Neuronal stem cell (in vitro differentiated cells): ENCODE measurements around the gene PLGRKT.
"Not testable (repeated sequence)": the region's sequence is repeated elsewhere in the genome, so short reads cannot be mapped to it uniquely, and the experiment has no call there.

Experiments used
- DNase-seq: peaks from one replicate; pipeline ENCODE4 v3.0.0-alpha.2; 2013; ENCODE audit warnings: low spot score
- H2AFZ ChIP-seq: one replicate; pipeline ENCODE4 v1.6.1; 2013; ENCODE audit warnings: mild to moderate bottlenecking, low read length, inconsistent platforms
- H2AK5ac ChIP-seq: 2 replicates; pipeline ENCODE4 v1.6.1; 2013; ENCODE audit warnings: low read depth, mild to moderate bottlenecking, inconsistent platforms, low read length, moderate library complexity, mixed read lengths
- H2BK120ac ChIP-seq: 2 replicates; pipeline ENCODE4 v1.6.1; 2013; ENCODE audit warnings: low read depth, mild to moderate bottlenecking, inconsistent platforms, low read length, moderate library complexity, mixed read lengths
- H2BK12ac ChIP-seq: one replicate; pipeline ENCODE4 v1.6.1; 2013; ENCODE audit warnings: low read length, inconsistent platforms
- H2BK15ac ChIP-seq: 2 replicates; pipeline ENCODE4 v1.6.1; 2013; ENCODE audit warnings: mild to moderate bottlenecking, low read length, inconsistent platforms, mixed read lengths
- H2BK5ac ChIP-seq: one replicate; pipeline ENCODE4 v1.6.1; 2013; ENCODE audit warnings: inconsistent platforms, mild to moderate bottlenecking, low read length, moderate library complexity
- H3K14ac ChIP-seq: one replicate; pipeline ENCODE4 v1.6.1; 2013; ENCODE audit warnings: low read length, inconsistent platforms
- H3K18ac ChIP-seq: 2 replicates; pipeline ENCODE4 v1.6.1; 2013; ENCODE audit warnings: low read length, inconsistent platforms
- H3K23ac ChIP-seq: 2 replicates; pipeline ENCODE4 v1.6.1; 2013; ENCODE audit warnings: low read depth, mild to moderate bottlenecking, mixed read lengths, low read length, inconsistent platforms; ENCODE audit not compliant: poor library complexity
- H3K27ac ChIP-seq: replicated peaks from 3 replicates; pipeline ENCODE4 v1.5.1; 2013; ENCODE audit warnings: low read length, inconsistent platforms
- H3K27me3 ChIP-seq, 3 experiments: 2 replicates each; pipeline ENCODE4 v1.6.1; 2013; ENCODE audit warnings: low read length in 3 of 3, mild to moderate bottlenecking in 2 of 3, inconsistent platforms in 1 of 3, low read depth in 1 of 3, mixed read lengths in 1 of 3, moderate library complexity in 1 of 3; ENCODE audit not compliant: control insufficient read depth in 3 of 3, insufficient read depth in 3 of 3
- H3K36me3 ChIP-seq, 2 donors: replicated peaks in 1 of 2; 2 replicates each; pipeline ENCODE4 v1.6.1; 2013; ENCODE audit warnings: low read length in 2 of 2; ENCODE audit not compliant: control insufficient read depth in 2 of 2, insufficient read depth in 2 of 2
- H3K4ac ChIP-seq: 2 replicates; pipeline ENCODE4 v1.6.1; 2013; ENCODE audit warnings: inconsistent platforms, mild to moderate bottlenecking, low read length, moderate library complexity
- H3K4me1 ChIP-seq, 2 donors: 1 replicate in 1 of 2; 2 replicates in 1 of 2; pipeline ENCODE4 v1.6.1; 2013; ENCODE audit warnings: low read length in 2 of 2, low read depth in 1 of 2; ENCODE audit not compliant: control insufficient read depth in 2 of 2, insufficient read depth in 1 of 2
- H3K4me2 ChIP-seq: one replicate; pipeline ENCODE4 v1.6.1; 2013; ENCODE audit warnings: mild to moderate bottlenecking, low read length, inconsistent platforms; ENCODE audit not compliant: insufficient read depth, poor library complexity, severe bottlenecking
- H3K4me3 ChIP-seq, 2 donors: 2 replicates each; pipeline ENCODE4 v1.5.1; 2013; ENCODE audit warnings: low read length in 2 of 2, mild to moderate bottlenecking in 2 of 2, inconsistent platforms in 1 of 2, moderate library complexity in 1 of 2
- H3K79me1 ChIP-seq: one replicate; pipeline ENCODE4 v1.6.1; 2013; ENCODE audit warnings: low read depth, mild to moderate bottlenecking, inconsistent platforms, low read length, moderate library complexity
- H3K9ac ChIP-seq: one replicate; pipeline ENCODE4 v1.6.1; 2013; ENCODE audit warnings: mild to moderate bottlenecking, low read depth, low read length, inconsistent platforms; ENCODE audit not compliant: poor library complexity
- H3K9me3 ChIP-seq, 2 donors: replicated peaks in 1 of 2; 2 replicates each; pipeline versions ENCODE3 to v1.6.1; 2013; ENCODE audit warnings: low read length in 2 of 2, mild to moderate bottlenecking in 2 of 2, inconsistent platforms in 1 of 2, low read depth in 1 of 2, mixed read lengths in 1 of 2, moderate library complexity in 1 of 2; ENCODE audit not compliant: control insufficient read depth in 2 of 2, insufficient read depth in 1 of 2
- H4K8ac ChIP-seq: one replicate; pipeline ENCODE4 v1.6.1; 2013; ENCODE audit warnings: low read depth, mild to moderate bottlenecking, inconsistent platforms, low read length, moderate library complexity
- H4K91ac ChIP-seq: one replicate; pipeline ENCODE4 v1.6.1; 2013; ENCODE audit warnings: low read length, low read depth, mild to moderate bottlenecking, inconsistent platforms; ENCODE audit not compliant: poor library complexity
- WGBS, 2 donors: extraction: QIAGEN DNeasy Blood & Tissue Kit; methylation state at CpG; one replicate each; pipeline ENCODE4 v1.1.7; 2013; ENCODE audit warnings: missing lambda C conversion rate in 2 of 2, mixed read lengths in 1 of 2; ENCODE audit not compliant: insufficient read length in 2 of 2, insufficient replicate concordance in 1 of 2; ENCODE audit errors: extremely low coverage in 2 of 2; 5-methylcytosine and 5-hydroxymethylcytosine counted together

The PLGRKT gene

DNA sequence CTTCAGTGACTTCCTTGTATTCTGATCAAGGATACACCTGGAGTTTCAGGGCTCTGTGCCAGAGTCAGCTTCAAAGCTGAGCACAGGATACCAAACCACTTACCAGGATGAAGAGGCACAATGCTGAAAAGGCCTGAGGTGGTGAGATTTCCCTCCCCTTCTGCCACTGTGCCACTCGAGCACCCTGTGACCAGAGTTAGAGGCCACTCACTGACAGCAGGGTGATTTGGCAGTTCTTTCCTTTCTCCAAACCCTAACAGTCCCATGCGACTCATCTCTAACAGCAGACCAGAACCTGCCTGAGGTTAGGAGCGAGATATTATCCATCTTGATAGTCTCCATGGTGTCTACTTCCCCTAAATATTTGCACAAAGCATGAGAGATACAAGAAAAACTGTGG, 1.8 kb downstream of the PLGRKT start:
- no peak overlapping the region for H3K18ac ChIP-seq
- no peaks in the 10 kb centered on the region for H3K79me1 ChIP-seq
- H2AFZ ChIP-seq: no peak overlapping the region
- H3K9ac ChIP-seq: no peak overlapping the region
- no peak overlapping the region for H4K91ac ChIP-seq
- H2BK5ac ChIP-seq: no peak overlapping the region
- H2BK15ac ChIP-seq: no peak overlapping the region
- WGBS, 2 donors: no CpG with 5 or more reads among the region's 3 CpGs
- no peak for DNase-seq
- H3K23ac ChIP-seq: no peak overlapping the region
- H3K14ac ChIP-seq: no peak overlapping the region
- no peaks in the 10 kb centered on the region for H3K27me3 ChIP-seq
- peaks cover 7 to 21% of the 10 kb centered on the region in 2 donors for H3K36me3 ChIP-seq
- no peak overlapping the region for H3K4ac ChIP-seq
- H3K27ac ChIP-seq: no peak overlapping the region
- H2AK5ac ChIP-seq: no peak overlapping the region
- no peak overlapping the region for H2BK120ac ChIP-seq
- no peak overlapping the region for H2BK12ac ChIP-seq
- H4K8ac ChIP-seq: no peak overlapping the region
- H3K4me3 ChIP-seq: peak overlapping the region in 1 of 2 donors; percentile 16
- H3K4me1 ChIP-seq: peaks cover 3% of the 10 kb centered on the region in 2 donors
- H3K4me2 ChIP-seq: no peak overlapping the region
- H3K9me3 ChIP-seq: peaks cover 2 to 9% of the 10 kb centered on the region in 2 donors

DNA sequence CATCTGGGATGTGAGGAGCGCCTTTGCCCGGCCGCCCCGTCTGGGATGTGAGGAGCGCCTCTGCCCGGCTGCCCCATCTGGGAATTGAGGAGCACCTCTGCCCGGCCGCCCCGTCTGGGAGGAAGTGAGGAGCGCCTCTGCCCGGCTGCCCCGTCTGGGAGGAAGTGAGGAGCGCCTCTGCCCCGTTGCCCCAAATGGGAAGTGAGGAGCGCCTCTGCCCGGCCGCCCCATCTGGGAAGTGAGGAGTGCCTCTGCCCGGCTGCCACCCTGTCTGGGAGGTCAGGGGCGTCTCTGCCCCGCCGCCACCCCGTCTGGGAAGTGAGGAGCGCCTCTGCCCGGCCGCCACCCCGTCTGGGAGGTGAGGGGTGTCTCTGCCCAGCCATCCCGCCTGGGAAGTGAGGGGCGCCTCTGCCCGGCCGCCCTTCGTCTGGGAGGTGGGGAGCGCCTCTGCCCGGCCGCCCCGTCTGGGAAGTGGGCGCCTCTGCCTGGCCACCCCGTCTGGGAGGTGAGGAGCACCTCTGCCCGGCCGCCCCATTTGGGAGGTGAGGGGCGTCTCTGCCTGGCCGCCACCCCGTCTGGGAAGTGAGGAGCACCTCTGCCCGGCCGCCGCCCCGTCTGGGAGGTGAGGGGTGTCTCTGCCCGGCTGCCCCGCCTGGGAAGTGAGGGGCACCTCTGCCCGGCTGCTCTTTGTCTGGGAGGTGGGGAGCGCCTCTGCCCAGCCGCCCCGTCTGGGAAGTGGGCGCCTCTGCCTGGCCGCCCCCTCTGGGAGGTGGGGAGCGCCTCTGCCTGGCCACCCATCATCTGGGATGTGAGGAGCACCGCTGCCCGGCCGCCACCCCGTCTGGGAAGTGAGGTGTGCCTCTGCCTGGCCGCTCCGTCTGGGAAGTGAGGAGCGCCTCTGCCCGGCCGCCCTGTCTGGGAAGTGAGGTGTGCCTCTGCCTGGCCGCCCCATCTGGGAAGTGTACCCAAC, 3.6 kb downstream of the PLGRKT start:
- H2AFZ ChIP-seq, H3K4me1 ChIP-seq, H3K27ac ChIP-seq, H2BK12ac ChIP-seq, H3K14ac ChIP-seq, H3K4ac ChIP-seq, H2BK5ac ChIP-seq, H2BK120ac ChIP-seq, H3K9ac ChIP-seq, H4K8ac ChIP-seq, H3K18ac ChIP-seq, H3K4me3 ChIP-seq, H3K79me1 ChIP-seq, H3K4me2 ChIP-seq, H3K23ac ChIP-seq, H2AK5ac ChIP-seq, H3K9me3 ChIP-seq, H3K27me3 ChIP-seq, H4K91ac ChIP-seq, H2BK15ac ChIP-seq, DNase-seq: not testable (repeated sequence)
- H3K36me3 ChIP-seq: peaks cover 7 to 28% of the 10 kb centered on the region in 2 donors
- WGBS, 2 donors: no CpG with 5 or more reads among the region's 65 CpGs

GRCh38 chr9:5433328-5433727, 4.4 kb downstream of the PLGRKT start:
- H2AFZ ChIP-seq, H3K18ac ChIP-seq, H2BK15ac ChIP-seq, DNase-seq, H3K14ac ChIP-seq, H3K4me2 ChIP-seq, H4K8ac ChIP-seq, H2BK12ac ChIP-seq, H3K79me1 ChIP-seq, H2AK5ac ChIP-seq, H2BK5ac ChIP-seq, H3K4ac ChIP-seq, H3K4me1 ChIP-seq, H3K9me3 ChIP-seq, H3K23ac ChIP-seq, H3K4me3 ChIP-seq, H3K27me3 ChIP-seq, H4K91ac ChIP-seq, H3K9ac ChIP-seq, H2BK120ac ChIP-seq, H3K27ac ChIP-seq: not testable (repeated sequence)
- peaks cover 7 to 28% of the 10 kb centered on the region in 2 donors for H3K36me3 ChIP-seq
- no CpG with 5 or more reads among the region's 26 CpGs for WGBS, 2 donors

- H2BK12ac ChIP-seq, H3K79me1 ChIP-seq, H2AFZ ChIP-seq, H3K9me3 ChIP-seq, H3K4me3 ChIP-seq, H4K8ac ChIP-seq, H3K4me1 ChIP-seq, H3K27me3 ChIP-seq, H2AK5ac ChIP-seq, H4K91ac ChIP-seq, H2BK5ac ChIP-seq, H3K23ac ChIP-seq, H3K4me2 ChIP-seq, H2BK120ac ChIP-seq, H3K4ac ChIP-seq, H2BK15ac ChIP-seq, H3K27ac ChIP-seq, H3K9ac ChIP-seq, H3K14ac ChIP-seq, DNase-seq, H3K18ac ChIP-seq: not testable (repeated sequence)
- WGBS, 2 donors: no CpG with 5 or more reads among the region's 24 CpGs
- peaks cover 7 to 28% of the 10 kb centered on the region in 2 donors for H3K36me3 ChIP-seq
Observed at GRCh38 chr9:5432890-5433289, 4.8 kb downstream of the PLGRKT start.
